SU-DHL-6 (cell line): ENCODE data around the gene GPR35.

Experiments used
- H2AFZ ChIP-seq: fragments of 200-600 bp; sonication (generic); 2 replicates; pipeline ENCODE4 v1.6.1; 2014; ENCODE audit warnings: low read depth, mild to moderate bottlenecking, moderate library complexity, mixed read lengths, antibody characterized with exemption, low read length; ENCODE audit not compliant: severe bottlenecking
- H3F3A ChIP-seq: fragments of 200-600 bp; shearing (Covaris generic); 2 replicates; pipeline ENCODE4 v1.6.0; 2016; ENCODE audit warnings: antibody characterized with exemption, mild to moderate bottlenecking; ENCODE audit not compliant: insufficient read depth
- H3K27ac ChIP-seq: fragments of 200-600 bp; sonication (generic); 2 replicates; pipeline ENCODE4 v1.5.1; 2016; ENCODE audit warnings: low read depth, mild to moderate bottlenecking, low read length, moderate library complexity, mixed read lengths
- H3K27me3 ChIP-seq: fragments of 200-600 bp; sonication (generic), shearing (Covaris generic); 2 replicates; pipeline ENCODE4 v1.6.0; 2014; ENCODE audit warnings: mild to moderate bottlenecking, low read length
- H3K36me3 ChIP-seq: fragments of 200-600 bp; sonication (generic); 2 replicates; pipeline ENCODE4 v1.6.1; 2014; ENCODE audit warnings: mild to moderate bottlenecking, low read length, mixed read lengths
- H3K4me2 ChIP-seq: fragments of 300-600, 200-600 bp; shearing (Covaris generic), sonication (generic); 2 replicates; pipeline ENCODE4 v1.6.0; 2014; ENCODE audit warnings: low read length, low read depth, mild to moderate bottlenecking; ENCODE audit not compliant: poor library complexity, severe bottlenecking
- H3K4me3 ChIP-seq: fragments of 200-600 bp; sonication (generic); 2 replicates; pipeline ENCODE4 v1.5.1; 2014; ENCODE audit warnings: antibody characterized with exemption, low read length, mild to moderate bottlenecking, mixed read lengths; ENCODE audit not compliant: insufficient read depth, poor library complexity, severe bottlenecking
- H3K79me2 ChIP-seq: fragments of 200-600 bp; sonication (generic); 2 replicates; pipeline ENCODE4 v1.6.1; 2014; ENCODE audit warnings: mild to moderate bottlenecking, low read length, moderate library complexity; ENCODE audit not compliant: insufficient read depth
- H3K9ac ChIP-seq: fragments of 200-600 bp; sonication (generic); 2 replicates; pipeline ENCODE4 v1.7.0; 2014; ENCODE audit warnings: mild to moderate bottlenecking, low read length
- H3K9me2 ChIP-seq: fragments of 200-600 bp; sonication (generic); replicated peaks from 2 replicates; pipeline ENCODE4 v1.6.1; 2014; ENCODE audit warnings: low read length; ENCODE audit not compliant: insufficient read depth
- H3K9me3 ChIP-seq: fragments of 200-600 bp; sonication (generic); 2 replicates; pipeline ENCODE4 v1.6.1; 2014; ENCODE audit warnings: low read length, mixed read lengths; ENCODE audit not compliant: insufficient read depth
- H4K20me1 ChIP-seq: fragments of 200-600 bp; sonication (generic); 2 replicates; pipeline ENCODE4 v1.6.1; 2014; ENCODE audit warnings: low read depth, mild to moderate bottlenecking, antibody characterized with exemption, low read length, moderate library complexity, mixed read lengths
- EZH2phosphoT487 ChIP-seq: fragments of 200-600 bp; sonication (generic), shearing (Covaris generic); conservative IDR thresholded peaks from 2 replicates; pipeline ENCODE4 v1.6.1; 2018; ENCODE audit warnings: mild to moderate bottlenecking, antibody characterized with exemption, low read length, moderate library complexity, mixed read lengths
- TF ChIP-seq, protein P1 (sequence below): fragments of 200-600 bp; sonication (generic); IDR thresholded peaks from one replicate; pipeline ENCODE4 v1.5.1; 2017; ENCODE audit warnings: antibody characterized with exemption, mild to moderate bottlenecking, low read length, moderate library complexity; ENCODE audit not compliant: insufficient read depth, poor library complexity, severe bottlenecking

Gene GPR35

DNA sequence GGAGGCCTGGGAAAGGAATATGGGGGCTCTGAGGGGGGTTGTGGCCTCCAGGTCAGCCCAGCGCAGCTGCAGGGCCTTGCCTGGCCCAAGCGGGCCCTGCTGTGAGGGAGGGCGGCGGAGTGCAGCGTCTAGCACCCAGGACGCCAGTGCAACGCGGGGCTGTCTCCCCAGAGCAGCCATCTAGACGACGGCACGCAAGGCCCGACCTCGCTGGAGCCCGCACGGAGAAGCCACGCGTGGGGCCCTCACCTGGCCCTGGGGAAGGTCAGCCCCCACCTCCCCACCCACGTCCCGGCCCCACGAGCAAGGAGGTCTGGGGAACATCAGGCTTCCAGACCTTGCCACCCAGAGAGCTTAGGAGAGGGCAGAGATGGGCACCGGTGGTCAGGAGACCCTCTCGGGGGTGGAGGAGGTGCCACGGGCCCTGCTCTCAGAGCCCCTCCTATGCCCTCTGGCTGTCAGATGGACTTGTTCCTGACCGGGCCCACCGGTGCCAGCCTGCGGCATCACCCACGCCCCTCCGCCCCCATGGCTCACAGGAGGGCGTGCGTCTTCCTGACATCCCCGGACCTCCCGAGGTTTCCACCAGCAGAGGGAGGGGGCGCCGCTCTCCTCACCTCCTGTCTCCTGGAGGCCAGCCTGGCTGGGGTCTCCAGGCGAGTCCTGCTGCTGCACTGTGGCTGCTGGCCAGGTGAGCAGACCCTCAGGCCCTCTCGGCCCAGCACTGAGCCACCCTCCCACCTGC lies 17.0 kb downstream of the GPR35 start:
- no peaks in the 10 kb centered on the region for H3K36me3 ChIP-seq
- TF ChIP-seq, protein P1, sequence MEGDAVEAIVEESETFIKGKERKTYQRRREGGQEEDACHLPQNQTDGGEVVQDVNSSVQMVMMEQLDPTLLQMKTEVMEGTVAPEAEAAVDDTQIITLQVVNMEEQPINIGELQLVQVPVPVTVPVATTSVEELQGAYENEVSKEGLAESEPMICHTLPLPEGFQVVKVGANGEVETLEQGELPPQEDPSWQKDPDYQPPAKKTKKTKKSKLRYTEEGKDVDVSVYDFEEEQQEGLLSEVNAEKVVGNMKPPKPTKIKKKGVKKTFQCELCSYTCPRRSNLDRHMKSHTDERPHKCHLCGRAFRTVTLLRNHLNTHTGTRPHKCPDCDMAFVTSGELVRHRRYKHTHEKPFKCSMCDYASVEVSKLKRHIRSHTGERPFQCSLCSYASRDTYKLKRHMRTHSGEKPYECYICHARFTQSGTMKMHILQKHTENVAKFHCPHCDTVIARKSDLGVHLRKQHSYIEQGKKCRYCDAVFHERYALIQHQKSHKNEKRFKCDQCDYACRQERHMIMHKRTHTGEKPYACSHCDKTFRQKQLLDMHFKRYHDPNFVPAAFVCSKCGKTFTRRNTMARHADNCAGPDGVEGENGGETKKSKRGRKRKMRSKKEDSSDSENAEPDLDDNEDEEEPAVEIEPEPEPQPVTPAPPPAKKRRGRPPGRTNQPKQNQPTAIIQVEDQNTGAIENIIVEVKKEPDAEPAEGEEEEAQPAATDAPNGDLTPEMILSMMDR: no peak
- no peak for TF ChIP-seq EZH2phosphoT487
- no peaks in the 10 kb centered on the region for H3K9me3 ChIP-seq
- H3K4me3 ChIP-seq: no peak overlapping the region
- no peak overlapping the region for H2AFZ ChIP-seq
- no peak overlapping the region for H3K27ac ChIP-seq
- H4K20me1 ChIP-seq: no peaks in the 10 kb centered on the region
- H3K9me2 ChIP-seq: no peaks in the 10 kb centered on the region
- H3K9ac ChIP-seq: no peak overlapping the region
- H3K79me2 ChIP-seq: no peaks in the 10 kb centered on the region
- no peaks in the 10 kb centered on the region for H3F3A ChIP-seq
- H3K27me3 ChIP-seq: no peaks in the 10 kb centered on the region
- H3K4me2 ChIP-seq: no peak overlapping the region

DNA sequence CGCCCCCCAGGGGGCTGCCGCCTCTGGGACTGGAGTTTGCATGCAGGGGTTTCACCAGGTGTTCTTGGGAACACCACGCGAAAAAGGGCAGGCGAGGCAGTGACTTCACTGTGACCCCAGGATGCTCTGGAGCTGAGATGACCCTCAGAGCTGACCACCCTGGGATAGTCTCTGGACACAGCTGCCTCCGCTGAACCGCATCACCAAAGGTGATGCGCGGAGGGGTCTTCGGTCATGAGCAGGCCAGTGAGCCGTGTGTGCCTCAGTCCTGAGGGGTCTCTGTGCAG lies 17.5 kb downstream of the GPR35 start:
- H3F3A ChIP-seq: no peaks in the 10 kb centered on the region
- H3K9ac ChIP-seq: no peak overlapping the region
- H4K20me1 ChIP-seq: no peaks in the 10 kb centered on the region
- no peak overlapping the region for H3K4me2 ChIP-seq
- H3K79me2 ChIP-seq: no peaks in the 10 kb centered on the region
- no peaks in the 10 kb centered on the region for H3K27me3 ChIP-seq
- H2AFZ ChIP-seq: no peak overlapping the region
- H3K9me3 ChIP-seq: no peaks in the 10 kb centered on the region
- H3K36me3 ChIP-seq: no peaks in the 10 kb centered on the region
- no peaks in the 10 kb centered on the region for H3K9me2 ChIP-seq
- TF ChIP-seq EZH2phosphoT487: no peak
- TF ChIP-seq, protein P1: no peak
- H3K4me3 ChIP-seq: no peak overlapping the region
- no peak overlapping the region for H3K27ac ChIP-seq

DNA sequence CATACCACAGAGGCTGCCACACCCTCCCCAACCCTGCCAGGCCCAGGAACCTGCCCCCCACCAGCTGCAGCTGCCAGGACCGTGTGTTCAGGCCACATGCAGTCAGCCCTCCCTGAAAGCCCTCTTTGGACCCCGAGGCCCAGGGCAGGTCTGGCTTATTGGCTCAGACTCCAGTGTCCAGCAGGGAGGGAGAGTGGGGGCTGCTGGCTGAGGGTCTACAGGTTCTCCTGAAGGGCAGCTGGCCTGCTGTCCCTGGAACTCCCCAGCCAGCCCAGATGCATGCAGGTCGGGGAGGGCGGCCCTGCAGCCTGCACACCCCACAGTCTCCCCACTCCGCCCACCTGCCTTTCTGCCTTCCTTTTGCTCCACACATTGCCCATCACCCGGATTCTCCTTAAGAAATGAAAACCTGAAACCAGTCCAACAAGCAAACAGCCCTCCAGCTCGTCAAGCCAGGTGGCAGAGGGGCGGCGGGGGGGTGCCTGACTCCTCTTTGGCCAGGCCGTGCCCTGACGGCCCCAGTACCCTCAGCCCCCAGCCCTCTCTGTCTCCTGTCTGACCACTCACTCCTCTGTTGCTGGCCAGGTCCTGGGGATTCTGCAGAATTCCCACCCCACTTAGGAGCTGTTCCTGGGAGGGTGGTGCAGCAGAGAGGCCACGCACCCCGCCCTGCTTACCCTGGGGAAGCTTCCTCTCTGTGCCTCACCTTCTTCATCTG lies 18.0 kb downstream of the GPR35 start:
- Histone ChIP-seq H3K4me2 (no peak overlapping the region), H3F3A (no peaks in the 10 kb centered on the region), H3K4me3 (no peak overlapping the region), H3K36me3 (no peaks in the 10 kb centered on the region), H4K20me1 (no peaks in the 10 kb centered on the region), H3K9me2 (no peaks in the 10 kb centered on the region), H2AFZ (no peak overlapping the region), H3K27me3 (no peaks in the 10 kb centered on the region), H3K9me3 (no peaks in the 10 kb centered on the region), H3K27ac (no peak overlapping the region), H3K79me2 (no peaks in the 10 kb centered on the region), H3K9ac (no peak overlapping the region)
- no peak for TF ChIP-seq EZH2phosphoT487
- TF ChIP-seq, protein P1: no peak
